Left lobe of liver (tissue), 2 donors: ENCODE measurements around the gene ITGA1. TPM values are rescaled to one million over a fixed set of nuclear protein-coding genes. Genes with fewer than 3 reads are reported as not detected.
"Not testable (repeated sequence)": the region's sequence is repeated elsewhere in the genome, so short reads cannot be mapped to it uniquely, and the experiment has no call there.

Experiments
- ATAC-seq: fragments of 200-7000 bp; cut with Tn5 transposase; one replicate; pipeline ENCODE4 v1.9.1; 2020; ENCODE audit warnings: mild to moderate bottlenecking, moderate library complexity
- DNase-seq: peaks from one replicate; pipeline ENCODE4 v3.0.0-alpha.2; 2020; ENCODE audit warnings: low spot score
- total RNA-seq: library from RNA; stranded (reverse); gene quantifications from one replicate; pipeline ENCODE4 v1.2.1, GENCODE V29; 2021
- donor health status: DM: no; HTN: no; CAD: no; lungs with moderate emphysema.
- donor health status: DM: no; HTN: yes; CAD: no.

Gene ITGA1
- total RNA-seq, 1 donor from 2014 or later, result 69.5 TPM

- no peak for ATAC-seq
- no peak for DNase-seq
Observed at GRCh38 chr5:52825826-52826225, 38.1 kb downstream of the ITGA1 start.

GRCh38 chr5:52827815-52828214 is 40.1 kb downstream of the ITGA1 start:
- no peak for DNase-seq
- ATAC-seq, result no peak

- ATAC-seq (no peak), DNase-seq (no peak)
Observed at GRCh38 chr5:52829664-52830063, 41.9 kb downstream of the ITGA1 start.

- no peak for DNase-seq
- ATAC-seq, result no peak
Observed at GRCh38 chr5:52830650-52831049, 42.9 kb downstream of the ITGA1 start.

- DNase-seq (no peak), ATAC-seq (no peak)
Observed at GRCh38 chr5:52831786-52832511, 44.2 kb downstream of the ITGA1 start.

- ATAC-seq (no peak), DNase-seq (no peak)
Observed at GRCh38 chr5:52834320-52834719, 46.6 kb downstream of the ITGA1 start.

- peak; percentile 46 for ATAC-seq
- no peak for DNase-seq
Observed at GRCh38 chr5:52837068-52837467, 49.4 kb downstream of the ITGA1 start.

- no peak for ATAC-seq
- no peak for DNase-seq
Observed at GRCh38 chr5:52837591-52838001, 49.9 kb downstream of the ITGA1 start.

GRCh38 chr5:52838326-52839015 is 50.8 kb downstream of the ITGA1 start:
- peak; percentile 21 for ATAC-seq

GRCh38 chr5:52839285-52839684 is 51.6 kb downstream of the ITGA1 start:
- ATAC-seq (peak; percentile 54), DNase-seq (no peak)

More at GRCh38 chr5:52838326-52839015, 50.8 kb downstream of the ITGA1 start:
- DNase-seq, result no peak

- ATAC-seq, result peak; percentile 41
Observed at GRCh38 chr5:52840277-52841050, 52.7 kb downstream of the ITGA1 start.

GRCh38 chr5:52841114-52841513 is 53.4 kb downstream of the ITGA1 start:
- no peak for ATAC-seq
- DNase-seq, result no peak

More at GRCh38 chr5:52840277-52841050, 52.7 kb downstream of the ITGA1 start:
- no peak for DNase-seq

GRCh38 chr5:52842111-52842510 is 54.4 kb downstream of the ITGA1 start:
- ATAC-seq (no peak), DNase-seq (no peak)

- ATAC-seq, result no peak
- no peak for DNase-seq
Observed at GRCh38 chr5:52844885-52845284, 57.2 kb downstream of the ITGA1 start.

GRCh38 chr5:52846182-52846842 is 58.6 kb downstream of the ITGA1 start:
- DNase-seq, result no peak
- ATAC-seq, result no peak

- not testable (repeated sequence) for ATAC-seq, DNase-seq
Observed at GRCh38 chr5:52848688-52849087, 61.0 kb downstream of the ITGA1 start.

GRCh38 chr5:52849544-52849943 is 61.8 kb downstream of the ITGA1 start:
- DNase-seq, result no peak
- no peak for ATAC-seq

- no peak for DNase-seq
- ATAC-seq, result no peak
Observed at GRCh38 chr5:52853650-52854049, 65.9 kb downstream of the ITGA1 start.

GRCh38 chr5:52854301-52854700 is 66.6 kb downstream of the ITGA1 start:
- ATAC-seq (no peak), DNase-seq (no peak)

GRCh38 chr5:52854949-52855348 is 67.2 kb downstream of the ITGA1 start:
- no peak for DNase-seq
- no peak for ATAC-seq

GRCh38 chr5:52856564-52856963 is 68.8 kb downstream of the ITGA1 start:
- DNase-seq, result no peak
- no peak for ATAC-seq
